GM12878 (cell line): ENCODE measurements around the gene UFSP2. TPM values are rescaled to one million over a fixed set of nuclear protein-coding genes. Genes with fewer than 3 reads are reported as not detected.

Experiments
- ATAC-seq: fragments of 200-7000 bp; cut with Tn5 transposase; 3 replicates; pipeline ENCODE4 v1.9.1; 2020; ENCODE audit warnings: mild to moderate bottlenecking, moderate library complexity
- BruUV-seq: library from RNA; stranded (reverse); fragments of 400-500 nt; replicated peaks from 2 replicates; lab custom pipeline; 2021; lab: Mats Ljungman, UMichigan
- CTCF ChIA-PET: fragments of 300-600 bp; sonication (Branson Sonifier 250); formaldehyde crosslinking; extraction: SDS; loops from one replicate; lab custom pipeline; 2021; ENCODE audit warnings: inconsistent platforms; lab: Yijun Ruan, JAX
- POLR2A ChIA-PET: fragments of 350-600 bp; formaldehyde crosslinking; extraction: SDS; loops from one replicate; lab custom pipeline; 2021; ENCODE audit warnings: inconsistent platforms; lab: Charles Lee
- RAD21 ChIA-PET: fragments of 300-600 bp; sonication (Branson Sonifier 250); formaldehyde crosslinking; loops from one replicate; lab custom pipeline; 2023; ENCODE audit warnings: antibody characterized with exemption; ENCODE audit not compliant: unreplicated experiment; lab: Charles Lee
- SMC1A ChIA-PET: fragments of 300-600 bp; sonication (Branson Sonifier 250); formaldehyde crosslinking; loops from one replicate; lab custom pipeline; 2023; ENCODE audit not compliant: unreplicated experiment, uncharacterized antibody; lab: Charles Lee
- DNase-seq: peaks from one replicate; pipeline ENCODE4 v3.0.0-alpha.2; 2011; ENCODE audit warnings: low read depth, low spot score
- FAIRE-seq: peaks from 3 replicates; lab custom pipeline; 2011; peaks lifted over from hg19 to GRCh38; lab: Jason Lieb, UNC
- H2AFZ ChIP-seq: 2 replicates; pipeline ENCODE4 v1.6.0; 2011; ENCODE audit warnings: low read depth, low read length, control low read depth; ENCODE audit not compliant: control insufficient read depth
- H3K27ac ChIP-seq: 2 replicates; pipeline ENCODE4 v1.5.1; 2011; ENCODE audit warnings: control low read depth; ENCODE audit not compliant: control insufficient read depth, insufficient read depth
- H3K27me3 ChIP-seq, 2 experiments: replicated peaks in 1 of 2; 2 replicates each; pipeline versions ENCODE4 v1.6.0 to v1.6.1; 2011; ENCODE audit warnings: low read length in 1 of 2; ENCODE audit not compliant: control insufficient read depth in 2 of 2, insufficient read depth in 2 of 2
- H3K36me3 ChIP-seq, 2 experiments: 2 replicates each; pipeline ENCODE4 v1.5.1; 2011; ENCODE audit warnings: low read length in 1 of 2; ENCODE audit not compliant: control insufficient read depth in 2 of 2, insufficient read depth in 2 of 2
- H3K4me1 ChIP-seq: 2 replicates; pipeline ENCODE4 v1.6.1; 2011; ENCODE audit warnings: mild to moderate bottlenecking, low read length, moderate library complexity, mixed read lengths; ENCODE audit not compliant: control insufficient read depth, insufficient read depth
- H3K4me2 ChIP-seq: 2 replicates; pipeline ENCODE4 v1.6.0; 2011; ENCODE audit warnings: control low read depth; ENCODE audit not compliant: control insufficient read depth, insufficient read depth
- H3K4me3 ChIP-seq: fragments of 200-600 bp; sonication (generic); 2 replicates; pipeline ENCODE4 v1.5.1; 2016
- H3K79me2 ChIP-seq: 2 replicates; pipeline ENCODE4 v1.6.0; 2011; ENCODE audit warnings: low read length; ENCODE audit not compliant: control insufficient read depth, insufficient read depth
- H3K9ac ChIP-seq: 2 replicates; pipeline ENCODE4 v1.8.0; 2011; ENCODE audit warnings: low read length, control low read depth, mixed read lengths; ENCODE audit not compliant: control insufficient read depth, insufficient read depth
- H3K9me3 ChIP-seq: replicated peaks from 3 replicates; pipeline ENCODE4 v1.5.1; 2011; ENCODE audit warnings: mild to moderate bottlenecking, low read length; ENCODE audit not compliant: control insufficient read depth, insufficient read depth
- H4K20me1 ChIP-seq: 2 replicates; pipeline ENCODE4 v1.6.0; 2011; ENCODE audit not compliant: control insufficient read depth, insufficient read depth
- BCL3 ChIP-seq: IDR thresholded peaks from 2 replicates; pipeline ENCODE4 v1.6.1; 2011; ENCODE audit warnings: borderline replicate concordance, low read depth, mild to moderate bottlenecking, moderate library complexity, low read length; ENCODE audit not compliant: insufficient read depth, poor library complexity, severe bottlenecking
- CBX3 ChIP-seq: fragments of 200-600 bp; sonication (generic); IDR thresholded peaks from 2 replicates; pipeline ENCODE4 v1.6.1; 2016; ENCODE audit warnings: low read depth, borderline replicate concordance
- KDM1A ChIP-seq: fragments of 200-600 bp; sonication (generic); IDR thresholded peaks from 2 replicates; pipeline ENCODE4 v1.6.1; 2016; ENCODE audit warnings: borderline replicate concordance
- KLF5 ChIP-seq: fragments of 450-650 bp; IDR thresholded peaks from 2 replicates; pipeline ENCODE4 v1.6.1; 2014; ENCODE audit warnings: mild to moderate bottlenecking; ENCODE audit not compliant: partially characterized antibody
- PML ChIP-seq: IDR thresholded peaks from 2 replicates; pipeline ENCODE4 v1.6.1; 2012; ENCODE audit warnings: low read length, inconsistent platforms
- POLR2A ChIP-seq: IDR thresholded peaks from 2 replicates; pipeline ENCODE4 v1.6.1; 2011; ENCODE audit warnings: low read depth, mild to moderate bottlenecking, low read length
- POLR2AphosphoS2 ChIP-seq: IDR thresholded peaks from 2 replicates; pipeline ENCODE4 v1.6.1; 2011; ENCODE audit warnings: low read depth, mild to moderate bottlenecking, low read length, improper control_type of control experiment, moderate library complexity
- POLR2AphosphoS5 ChIP-seq: IDR thresholded peaks from 2 replicates; pipeline ENCODE4 v1.6.1; 2011; ENCODE audit warnings: mild to moderate bottlenecking, low read length, inconsistent platforms
- SMAD5 ChIP-seq: IDR thresholded peaks from 2 replicates; pipeline ENCODE4 v1.6.1; 2016; ENCODE audit warnings: antibody characterized with exemption, low read depth
- ZBED1 ChIP-seq: IDR thresholded peaks from 2 replicates; pipeline ENCODE4 v1.6.1; 2016; ENCODE audit warnings: borderline replicate concordance
- whole genome bisulfite sequencing: methylation state at CpG from one replicate; pipeline ENCODE4 v1.1.6; 2016; ENCODE audit warnings: low lambda C conversion rate; ENCODE audit not compliant: insufficient replicate concordance, insufficient coverage; ENCODE audit errors: missing lambda C conversion rate; 5-methylcytosine and 5-hydroxymethylcytosine counted together
- in situ Hi-C: fragments of 300-500 bp; cut with MboI; formaldehyde crosslinking; loops from 9 replicates; pipeline ENCODE4 v1.14.3; 2018; ENCODE audit warnings: mixed read lengths
- intact Hi-C: fragments of 100-400 bp; cut with micrococcal nuclease; formaldehyde crosslinking; loops from one replicate; pipeline ENCODE4 v1.14.2; 2022; ENCODE audit not compliant: unreplicated experiment
- polyA plus RNA-seq, 11 experiments: library from polyadenylated mRNA; depleted of rRNA in 4 of 11; unstranded in 6 of 11; stranded (reverse) in 5 of 11; fragments of >200 nt; fragmentation: Nextera tagmentation in 4 of 11; fragmentation: Illumina TruSeq in 1 of 11; extraction: Ambion mirVana in 4 of 11; extraction: Trizol in 1 of 11; gene quantifications; 1 replicate in 1 of 11; 2 replicates in 10 of 11; pipeline versions ENCODE4 v1.2.1 to v1.2.3, GENCODE V29; 2011 to 2016; ENCODE audit warnings: inconsistent platforms in 2 of 11, missing spikeins in 2 of 11, low read depth in 1 of 11
- total RNA-seq, 4 experiments: library from RNA; depleted of rRNA in 3 of 4; stranded (reverse); fragments of >200 nt in 3 of 4; fragmentation: Illumina TruSeq in 1 of 4; extraction: Trizol in 1 of 4; gene quantifications; 2 replicates each; pipeline versions ENCODE4 v1.2.1 to v1.2.3, GENCODE V29; 2013 to 2021

Gene UFSP2
- total and polyA plus RNA-seq, 10 of the 15 experiments (the other 5 are each of a cell fraction or from before 2014, with no cell fraction given) = 25.4 to 53.1 (median 37.7) TPM

- H3K27me3 ChIP-seq = no peaks in the 10 kb centered on the region
- SMC1A ChIA-PET = interaction anchor here (0.7 to 1.7 kb wide), 4 partner anchors 9 to 98 kb away, joined by 3 to 6 read pairs (median 4); no protein-coding TSS in a partner anchor
- no TSS peak for BruUV-seq
- no peak for DNase-seq
- WGBS = over 99% methylated on average over 13 of the region's 13 CpGs
- RAD21 ChIA-PET = interaction anchor here (1.2 kb wide), 1 partner anchor 73 kb away, joined by 3 read pairs; no protein-coding TSS in a partner anchor
- no peaks in the 10 kb centered on the region for H4K20me1 ChIP-seq
- H3K9ac ChIP-seq = no peak overlapping the region
- no peaks in the 10 kb centered on the region; the same call in 1 of the 3 replicates for H3K9me3 ChIP-seq
- CTCF ChIA-PET = interaction anchor here (1.2 kb wide), 1 partner anchor 14 kb away, joined by 3 read pairs; no protein-coding TSS in a partner anchor
- H3K4me1 ChIP-seq = no peaks in the 10 kb centered on the region
- no peak for TF ChIP-seq SMAD5
- 0 out of 2 replicates have a peak, but pooled peaks have one; percentile 34 for TF ChIP-seq POLR2A
- TF ChIP-seq PML = no peak
- no peak for TF ChIP-seq KLF5
- no peak for TF ChIP-seq CBX3
- TF ChIP-seq BCL3 = peak; percentile 8
- no peak for TF ChIP-seq KDM1A
- peak; percentile 45 for TF ChIP-seq POLR2AphosphoS5
- TF ChIP-seq POLR2AphosphoS2 = peak; percentile 45; the same call in 1 of the 2 replicates
- TF ChIP-seq ZBED1 = no peak
- TF ChIP-seq, all 136 proteins: peak for 4
- Histone ChIP-seq H2AFZ (no peak overlapping the region), H3K27ac (no peak overlapping the region), H3K36me3 (peaks cover 0 to 7% of the 10 kb centered on the region in 2 experiments; a peak in 2 of 4 replicates), H3K4me2 (no peak overlapping the region), H3K4me3 (no peak overlapping the region), H3K79me2 (no peaks in the 10 kb centered on the region)
- POLR2A ChIA-PET = interaction anchor here (0.6 kb wide), 1 partner anchor 71 kb away, joined by 4 read pairs; no protein-coding TSS in a partner anchor
- ATAC-seq (no peak), FAIRE-seq (no peak)
- intact Hi-C loops (no loop called here), in situ Hi-C loops (no loop called here)
Observed at GRCh38 chr4:185379326-185380295, 46.2 kb downstream of the UFSP2 start.
